Upper lobe of right lung (tissue), 1 donor: ENCODE data around the gene AKAP7. TPM values are rescaled to one million over a fixed set of nuclear protein-coding genes. Genes with fewer than 3 reads are reported as not detected.

Experiments used
- ATAC-seq: fragments of 200-7000 bp; cut with Tn5 transposase; one replicate; pipeline ENCODE4 v1.9.1; 2020; ENCODE audit warnings: mild to moderate bottlenecking, moderate library complexity
- DNase-seq: peaks from one replicate; pipeline ENCODE4 v3.0.0-alpha.2; 2020
- H3K27ac ChIP-seq: fragments of 200-600 bp; one replicate; pipeline ENCODE4 v1.8.0; 2022
- H3K27me3 ChIP-seq: fragments of 200-600 bp; one replicate; pipeline ENCODE4 v1.8.0; 2022; ENCODE audit warnings: mild to moderate bottlenecking
- H3K36me3 ChIP-seq: fragments of 200-600 bp; one replicate; pipeline ENCODE4 v1.8.0; 2022
- H3K4me1 ChIP-seq: fragments of 200-600 bp; one replicate; pipeline ENCODE4 v1.8.0; 2022
- H3K4me3 ChIP-seq: fragments of 200-600 bp; one replicate; pipeline ENCODE4 v1.8.0; 2022; ENCODE audit warnings: mild to moderate bottlenecking
- H3K9me3 ChIP-seq: fragments of 200-600 bp; one replicate; pipeline ENCODE4 v1.8.0; 2022
- CTCF ChIP-seq: fragments of 200-600 bp; IDR thresholded peaks from one replicate; pipeline ENCODE4 v1.8.0; 2022; ENCODE audit warnings: antibody characterized with exemption
- intact Hi-C: fragments of 100-400 bp; cut with DNase I; formaldehyde crosslinking; loops from one replicate; pipeline ENCODE4 v1.11.0; 2022
- total RNA-seq: library from RNA; stranded (reverse); fragmentation: NEBNext Ultra II Directional; extraction: Animal tissue kit (Norgen Biotek cat#: 25700); gene quantifications from one replicate; pipeline ENCODE4 v1.2.1, GENCODE V29; 2021
- donor health status: DM: no; HTN: yes; CAD: no; lungs with severe emphysema.

AKAP7 gene
- total RNA-seq, 1 donor from 2014 or later = 11.1 TPM

GRCh38 chr6:131125431-131125830 lies 9.8 kb upstream of the AKAP7 start:
- Histone ChIP-seq H3K4me3 (no peak overlapping the region), H3K4me1 (no peaks in the 10 kb centered on the region), H3K9me3 (no peaks in the 10 kb centered on the region), H3K27ac (no peak overlapping the region), H3K36me3 (no peaks in the 10 kb centered on the region), H3K27me3 (no peaks in the 10 kb centered on the region)
- no peak for DNase-seq
- ATAC-seq = no peak
- no peak for TF ChIP-seq CTCF
- intact Hi-C loops = no loop called here

GRCh38 chr6:131129689-131130553 lies 5.3 kb upstream of the AKAP7 start:
- no peaks in the 10 kb centered on the region for H3K9me3 ChIP-seq
- ATAC-seq = peak; percentile 40
- H3K27ac ChIP-seq = no peak overlapping the region
- TF ChIP-seq CTCF = no peak
- no peaks in the 10 kb centered on the region for H3K27me3 ChIP-seq
- no peak overlapping the region for H3K4me3 ChIP-seq
- no peak for DNase-seq
- peaks cover 6% of the 10 kb centered on the region for H3K4me1 ChIP-seq
- no peaks in the 10 kb centered on the region for H3K36me3 ChIP-seq
- intact Hi-C loops = no loop called here

- peaks cover 7% of the 10 kb centered on the region for H3K4me1 ChIP-seq
- no peak for TF ChIP-seq CTCF
- no peak for ATAC-seq
- no peak for DNase-seq
- H3K36me3 ChIP-seq = no peaks in the 10 kb centered on the region
- no peaks in the 10 kb centered on the region for H3K27me3 ChIP-seq
- no peaks in the 10 kb centered on the region for H3K9me3 ChIP-seq
- H3K4me3 ChIP-seq = no peak overlapping the region
- intact Hi-C loops = no loop called here
- H3K27ac ChIP-seq = no peak overlapping the region
Observed at GRCh38 chr6:131130554-131130940, 4.7 kb upstream of the AKAP7 start.

- Histone ChIP-seq H3K4me1 (peaks cover 7% of the 10 kb centered on the region), H3K27ac (no peak overlapping the region), H3K36me3 (no peaks in the 10 kb centered on the region), H3K9me3 (no peaks in the 10 kb centered on the region), H3K4me3 (no peak overlapping the region), H3K27me3 (no peaks in the 10 kb centered on the region)
- DNase-seq (no peak), ATAC-seq (no peak)
- no peak for TF ChIP-seq CTCF
- intact Hi-C loops = no loop called here
Observed at GRCh38 chr6:131132360-131132759, 2.9 kb upstream of the AKAP7 start.

- ATAC-seq (no peak), DNase-seq (no peak)
- Histone ChIP-seq H3K4me3 (peak overlapping the region; percentile 62), H3K27me3 (no peaks in the 10 kb centered on the region), H3K36me3 (no peaks in the 10 kb centered on the region), H3K9me3 (no peaks in the 10 kb centered on the region), H3K4me1 (peaks cover 7% of the 10 kb centered on the region), H3K27ac (peak overlapping the region; percentile 89)
- no peak for TF ChIP-seq CTCF
- intact Hi-C loops = no loop called here
Observed at GRCh38 chr6:131134220-131134979, 867 bp upstream of the AKAP7 start.
